HG03108 (cell line): ENCODE results near the gene DDX46.
"Not testable (repeated sequence)": the region's sequence is repeated elsewhere in the genome, so short reads cannot be mapped to it uniquely, and the experiment has no call there.

ENCODE experiments used
- ATAC-seq: cut with Tn5 transposase; IDR thresholded peaks from one replicate; pipeline ENCODE4 v1.9.1; 2021; ENCODE audit warnings: moderate library complexity; ENCODE audit not compliant: unreplicated experiment

DDX46 gene, protein sequence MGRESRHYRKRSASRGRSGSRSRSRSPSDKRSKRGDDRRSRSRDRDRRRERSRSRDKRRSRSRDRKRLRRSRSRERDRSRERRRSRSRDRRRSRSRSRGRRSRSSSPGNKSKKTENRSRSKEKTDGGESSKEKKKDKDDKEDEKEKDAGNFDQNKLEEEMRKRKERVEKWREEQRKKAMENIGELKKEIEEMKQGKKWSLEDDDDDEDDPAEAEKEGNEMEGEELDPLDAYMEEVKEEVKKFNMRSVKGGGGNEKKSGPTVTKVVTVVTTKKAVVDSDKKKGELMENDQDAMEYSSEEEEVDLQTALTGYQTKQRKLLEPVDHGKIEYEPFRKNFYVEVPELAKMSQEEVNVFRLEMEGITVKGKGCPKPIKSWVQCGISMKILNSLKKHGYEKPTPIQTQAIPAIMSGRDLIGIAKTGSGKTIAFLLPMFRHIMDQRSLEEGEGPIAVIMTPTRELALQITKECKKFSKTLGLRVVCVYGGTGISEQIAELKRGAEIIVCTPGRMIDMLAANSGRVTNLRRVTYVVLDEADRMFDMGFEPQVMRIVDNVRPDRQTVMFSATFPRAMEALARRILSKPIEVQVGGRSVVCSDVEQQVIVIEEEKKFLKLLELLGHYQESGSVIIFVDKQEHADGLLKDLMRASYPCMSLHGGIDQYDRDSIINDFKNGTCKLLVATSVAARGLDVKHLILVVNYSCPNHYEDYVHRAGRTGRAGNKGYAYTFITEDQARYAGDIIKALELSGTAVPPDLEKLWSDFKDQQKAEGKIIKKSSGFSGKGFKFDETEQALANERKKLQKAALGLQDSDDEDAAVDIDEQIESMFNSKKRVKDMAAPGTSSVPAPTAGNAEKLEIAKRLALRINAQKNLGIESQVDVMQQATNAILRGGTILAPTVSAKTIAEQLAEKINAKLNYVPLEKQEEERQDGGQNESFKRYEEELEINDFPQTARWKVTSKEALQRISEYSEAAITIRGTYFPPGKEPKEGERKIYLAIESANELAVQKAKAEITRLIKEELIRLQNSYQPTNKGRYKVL

DNA sequence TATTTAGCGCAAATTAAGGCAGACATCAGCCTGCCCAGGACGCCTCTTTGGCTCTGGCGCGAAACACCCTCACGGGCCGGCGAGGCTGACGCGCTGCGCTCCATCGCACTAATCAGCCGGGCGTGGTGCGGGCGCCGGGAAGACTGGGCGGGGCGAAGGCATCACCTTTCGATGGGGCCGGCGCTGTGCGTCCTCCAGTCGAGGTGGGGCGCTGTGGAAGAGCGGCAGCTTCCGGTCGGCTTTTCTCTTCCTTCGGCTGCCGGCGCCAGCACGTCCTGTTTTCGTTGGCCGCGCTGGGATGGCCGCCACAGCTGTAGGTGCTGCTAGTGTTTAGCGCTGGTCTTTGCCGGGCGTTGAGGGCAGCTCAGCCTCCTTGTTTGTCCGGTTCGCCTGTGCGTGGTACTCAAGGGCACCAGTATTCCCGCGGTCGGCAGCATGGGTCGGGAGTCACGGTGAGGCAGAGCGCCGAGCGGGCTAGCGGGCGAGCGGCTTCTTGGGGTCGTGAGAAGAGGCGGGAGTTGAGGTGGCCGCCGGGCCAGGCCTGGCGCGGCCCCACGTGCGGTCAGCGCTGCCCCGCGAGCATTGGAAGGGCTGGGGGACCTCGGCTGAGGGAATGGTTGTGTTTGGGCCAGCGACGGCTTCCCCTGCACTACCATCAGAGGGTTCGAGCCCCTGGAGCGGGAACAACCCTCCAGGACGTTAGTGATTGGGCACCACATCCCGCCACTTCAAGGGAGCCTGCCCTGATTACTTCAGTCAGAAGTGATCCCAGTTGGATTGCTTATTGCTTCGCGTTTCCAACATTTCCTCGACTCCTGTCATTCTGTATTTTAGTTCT, at the start of gene DDX46:
TSS of gene DDX46 (plus strand) at position 276 of the 838 bp plus-strand sequence. CDS start at position 436, 160 bp downstream.
- ATAC-seq: peak; percentile 97

DNA sequence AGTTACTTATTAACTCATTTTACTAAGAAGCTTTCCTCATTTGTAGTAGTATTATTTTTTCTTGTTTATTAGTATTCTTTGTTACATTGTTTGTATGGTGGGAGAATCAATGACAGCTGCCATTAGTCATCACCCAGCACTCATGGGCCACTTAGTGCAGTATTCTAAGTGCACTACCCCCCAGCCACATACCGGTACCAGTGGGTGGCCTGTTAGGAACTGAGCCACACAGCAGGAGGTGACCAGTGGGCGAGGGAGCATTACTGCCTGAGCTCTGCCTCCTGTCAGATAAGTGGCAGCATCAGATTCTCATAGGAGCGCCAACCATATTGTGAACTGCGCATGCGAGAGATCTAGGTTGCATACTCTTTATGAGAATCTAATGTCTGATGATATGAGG, 44.5 kb upstream of the DDX46 start:
- ATAC-seq: no peak

DNA sequence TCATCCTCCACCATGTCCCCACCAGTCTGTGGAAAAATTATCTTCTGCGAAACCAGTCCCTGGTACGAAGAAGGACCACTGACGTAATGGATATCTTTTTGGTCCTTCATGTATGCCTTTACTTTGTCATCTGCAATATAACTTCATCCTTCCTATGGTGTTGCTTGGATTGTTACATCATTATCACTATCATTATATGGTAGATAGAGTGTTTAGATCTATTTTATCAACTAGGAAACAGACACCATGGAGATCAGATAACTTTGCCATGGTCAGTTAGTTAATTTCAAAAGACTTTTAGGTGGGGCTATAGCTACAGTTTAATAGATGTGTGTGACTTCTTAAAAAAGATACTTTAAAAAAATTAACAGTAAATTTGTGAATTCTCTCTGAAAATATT, 44.0 kb upstream of the DDX46 start:
- no peak for ATAC-seq

DNA sequence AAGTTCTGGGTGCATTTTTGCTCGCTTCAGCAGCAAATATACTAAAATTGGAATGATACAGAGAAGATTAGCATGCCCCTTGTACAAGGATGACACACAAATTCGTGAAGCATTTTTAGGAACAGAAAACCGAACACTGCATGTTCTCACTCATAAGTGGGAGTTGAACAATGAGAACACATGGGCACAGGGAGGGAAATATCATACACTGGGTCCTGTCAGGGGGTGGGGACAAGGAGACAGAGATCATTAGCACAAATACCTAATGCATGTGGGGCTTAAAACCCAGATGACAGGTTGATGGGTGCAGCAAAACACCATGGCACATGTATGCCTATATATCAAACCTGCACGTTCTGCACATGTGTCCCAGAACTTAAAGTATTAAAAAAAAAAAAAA, 43.1 kb upstream of the DDX46 start:
- ATAC-seq: not testable (repeated sequence)

DNA sequence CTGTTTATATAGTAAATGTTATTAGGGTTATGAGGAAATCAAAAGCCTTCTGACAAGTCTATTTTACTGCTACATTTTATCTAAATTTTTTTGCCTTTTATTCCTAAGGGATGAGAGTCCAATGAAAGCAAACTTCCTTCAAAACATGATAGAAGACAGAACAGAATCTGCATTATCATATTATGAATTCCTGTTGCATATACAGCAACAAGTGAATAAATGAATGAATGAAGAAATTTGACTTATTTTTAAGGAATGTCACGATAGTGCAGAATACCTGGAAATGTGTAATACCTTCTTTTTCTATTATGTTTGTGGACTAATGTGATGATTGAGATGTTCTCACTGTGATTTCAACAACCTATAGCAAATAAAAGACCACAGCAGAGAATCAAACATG, 33.7 kb upstream of the DDX46 start:
- no peak for ATAC-seq

DNA sequence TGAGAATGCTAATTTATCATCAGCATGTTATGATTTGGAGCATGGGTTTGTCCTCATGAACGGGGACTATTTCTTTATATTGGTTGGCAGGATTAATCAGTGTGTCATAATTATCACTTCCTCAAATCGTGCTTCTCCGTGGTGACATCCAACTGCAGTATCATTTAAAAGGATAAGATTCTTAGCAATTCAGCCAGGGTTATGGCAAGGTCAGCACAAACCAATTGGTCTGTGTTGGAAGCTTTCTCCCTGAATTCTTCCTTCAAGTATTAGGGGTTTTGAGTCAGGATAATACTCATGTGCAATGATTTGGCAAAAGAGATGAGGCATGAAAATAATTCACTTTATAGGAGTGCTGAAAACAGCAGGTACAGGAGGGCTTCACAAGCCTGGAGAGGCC, 25.8 kb upstream of the DDX46 start:
- no peak for ATAC-seq

DNA sequence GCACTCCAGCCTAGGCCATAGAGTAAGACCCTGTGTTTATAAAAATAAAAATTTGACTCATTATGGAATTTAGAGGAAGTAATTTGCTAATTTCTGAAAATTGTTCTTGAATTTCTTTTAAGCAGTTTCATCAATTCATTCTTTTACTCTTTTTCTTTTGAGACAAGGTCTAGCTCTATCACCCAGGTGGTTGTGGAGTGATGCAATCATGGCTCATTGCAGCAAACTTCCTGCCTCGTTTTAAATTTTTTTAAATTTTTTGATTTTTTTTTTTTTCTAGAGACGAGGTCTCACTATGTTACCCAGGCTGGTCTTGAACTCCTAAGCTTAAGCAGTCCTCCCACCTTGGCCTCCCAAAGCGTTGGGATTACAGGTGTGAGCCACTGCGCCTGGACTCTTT, 23.3 kb upstream of the DDX46 start:
- no peak for ATAC-seq

DNA sequence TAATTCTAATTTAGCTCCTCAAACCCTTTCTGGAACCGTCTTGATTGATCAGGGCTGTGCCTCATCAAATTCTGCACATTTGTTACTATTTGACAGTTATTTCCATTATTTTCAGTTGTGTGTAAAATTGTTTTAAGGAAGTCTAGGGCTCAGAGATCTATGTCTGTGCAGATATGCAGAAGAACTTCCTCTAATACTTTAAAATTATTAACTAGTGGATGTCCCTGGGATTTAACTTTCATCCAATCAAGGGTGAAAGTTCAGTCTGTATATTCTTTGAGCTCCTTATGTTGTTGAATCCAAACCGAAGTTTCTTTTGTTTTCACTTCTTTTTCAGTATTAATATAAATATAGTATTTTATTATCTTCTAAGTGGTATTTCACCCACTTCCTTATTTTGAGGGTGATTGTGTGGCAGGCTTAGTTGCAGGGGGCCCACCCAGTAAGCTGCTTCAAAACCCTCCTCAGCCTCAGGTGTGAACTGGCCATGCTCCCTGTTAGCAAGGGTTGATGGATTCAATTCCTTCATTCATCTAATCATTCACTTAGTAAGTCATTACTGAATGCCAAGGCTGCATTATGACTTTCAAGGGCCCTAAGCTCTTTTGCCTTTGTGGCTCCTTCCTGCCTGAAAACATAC, 22.3 kb upstream of the DDX46 start:
- no peak for ATAC-seq

DNA sequence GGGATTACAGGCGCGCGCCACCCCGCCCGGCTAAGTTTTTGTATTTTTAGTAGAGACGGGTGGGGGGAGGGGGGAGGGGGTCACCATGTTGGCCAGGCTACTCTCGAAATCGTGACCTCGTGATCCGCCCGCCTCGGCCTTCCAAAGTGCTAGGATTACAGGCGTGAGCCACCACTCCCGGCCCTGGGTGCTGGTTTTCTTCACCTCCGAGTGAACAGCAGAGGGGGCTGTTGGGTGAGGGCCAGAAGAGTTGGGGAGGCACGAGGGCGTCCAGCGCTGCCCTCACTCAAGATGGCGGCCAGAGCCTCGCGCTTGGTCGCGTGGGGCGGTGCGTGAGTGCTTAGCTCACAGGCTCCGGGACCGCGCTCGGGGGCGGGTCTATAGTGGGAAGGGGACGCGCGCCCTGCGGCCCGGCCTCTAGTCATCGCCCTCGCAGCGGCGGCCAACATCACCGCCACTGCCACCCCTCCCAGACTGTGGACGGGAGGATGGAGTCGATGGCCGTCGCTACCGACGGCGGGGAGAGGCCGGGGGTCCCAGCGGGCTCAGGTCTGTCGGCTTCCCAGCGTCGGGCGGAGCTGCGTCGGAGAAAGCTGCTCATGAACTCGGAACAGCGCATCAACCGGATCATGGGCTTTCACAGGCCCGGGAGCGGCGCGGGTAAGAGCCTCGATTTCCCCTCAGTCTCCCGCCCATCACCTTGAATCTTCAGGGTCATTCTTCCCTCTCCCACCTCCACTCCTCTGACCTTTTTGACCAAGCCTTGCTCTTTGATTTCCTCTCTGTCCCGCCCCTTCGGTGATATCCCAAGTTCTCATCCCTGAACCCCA, 20.2 kb upstream of the DDX46 start, which contains the start of gene CAMLG:
TSS of gene CAMLG (plus strand) at position 416 of the 830 bp plus-strand sequence. CDS start at position 489, 73 bp downstream.
- peak; percentile 97 for ATAC-seq

DNA sequence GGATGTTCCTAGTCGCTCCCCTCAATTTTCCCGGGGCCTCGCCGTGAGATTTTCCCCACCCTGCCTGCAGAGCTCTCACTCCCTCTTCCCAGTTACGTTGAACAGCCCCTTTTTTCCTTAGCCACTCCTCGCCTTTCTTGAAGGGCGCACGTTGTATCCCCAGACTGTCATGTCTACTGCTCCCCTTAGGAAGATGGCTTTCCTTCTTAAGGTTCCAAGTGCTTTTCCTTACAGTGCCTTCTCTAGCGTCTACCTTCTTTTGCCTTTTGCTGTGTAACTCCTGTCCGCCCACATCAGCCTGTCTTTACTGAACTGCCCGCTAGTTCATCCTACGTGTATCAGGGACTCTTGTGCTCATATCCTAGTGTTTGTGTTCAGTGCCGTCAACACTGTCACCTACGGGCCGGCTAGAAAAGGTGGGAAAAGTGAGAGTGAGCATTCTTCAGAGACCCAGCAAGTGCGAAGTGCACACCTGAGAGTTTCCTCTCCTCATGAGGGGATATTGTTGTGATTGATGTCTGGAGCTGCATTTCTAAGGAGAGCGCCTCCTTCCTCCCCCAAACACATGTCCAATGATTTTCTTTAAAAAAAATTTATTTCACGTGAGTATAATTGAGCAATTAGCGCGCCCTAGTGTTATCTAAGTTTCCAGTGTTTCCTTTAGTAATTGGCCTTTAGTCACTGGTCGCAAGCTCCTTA, 19.5 kb upstream of the DDX46 start:
- no peak for ATAC-seq

DNA sequence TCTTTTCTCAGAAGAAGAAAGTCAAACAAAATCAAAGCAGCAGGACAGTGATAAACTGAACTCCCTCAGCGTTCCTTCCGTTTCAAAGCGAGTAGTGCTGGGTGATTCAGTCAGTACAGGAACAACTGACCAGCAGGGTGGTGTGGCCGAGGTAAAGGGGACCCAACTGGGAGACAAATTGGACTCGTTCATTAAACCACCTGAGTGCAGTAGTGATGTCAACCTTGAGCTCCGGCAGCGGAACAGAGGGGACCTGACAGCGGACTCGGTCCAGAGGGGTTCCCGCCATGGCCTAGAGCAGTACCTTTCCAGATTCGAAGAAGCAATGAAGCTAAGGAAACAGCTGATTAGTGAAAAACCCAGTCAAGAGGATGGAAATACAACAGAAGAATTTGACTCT, 17.5 kb upstream of the DDX46 start:
- ATAC-seq: no peak

DNA sequence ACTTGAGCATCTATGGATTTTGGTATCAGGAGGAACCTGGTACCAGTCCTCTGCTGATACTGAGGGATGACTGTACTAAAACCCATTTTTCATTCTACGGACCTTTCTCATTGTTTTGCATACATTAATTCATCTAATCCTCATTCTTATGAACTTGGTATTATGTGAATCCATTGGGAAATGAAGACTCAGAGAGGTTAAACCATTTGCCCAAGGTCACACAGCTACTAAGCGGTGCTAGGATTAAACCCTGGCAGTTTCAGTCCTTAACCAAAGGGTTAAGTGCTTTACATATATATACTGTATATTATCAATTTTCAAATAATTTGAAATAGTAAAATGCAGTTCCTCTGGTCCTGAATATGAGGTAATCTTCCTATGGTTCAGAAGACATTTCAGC, 16.4 kb upstream of the DDX46 start:
- ATAC-seq: no peak

DNA sequence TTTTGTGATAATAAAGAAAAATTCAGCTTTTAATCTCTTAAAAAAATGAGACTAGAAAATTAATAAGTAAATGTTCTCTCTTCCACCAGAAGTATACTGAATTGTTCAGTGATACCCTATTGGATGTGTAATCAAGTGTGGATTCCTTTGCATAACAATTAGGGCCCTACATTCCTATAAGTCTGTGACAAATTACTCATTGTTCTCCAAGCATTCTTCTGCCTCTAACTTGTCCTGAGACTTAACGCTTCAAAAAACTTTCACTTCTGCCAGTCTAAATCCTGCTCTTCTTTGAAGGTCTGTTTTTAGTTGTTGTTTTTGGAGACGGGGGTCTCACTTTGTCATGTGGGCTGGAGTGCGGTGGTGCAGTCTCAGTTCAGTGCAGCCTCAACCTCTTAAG, 9.2 kb upstream of the DDX46 start:
- no peak for ATAC-seq

DNA sequence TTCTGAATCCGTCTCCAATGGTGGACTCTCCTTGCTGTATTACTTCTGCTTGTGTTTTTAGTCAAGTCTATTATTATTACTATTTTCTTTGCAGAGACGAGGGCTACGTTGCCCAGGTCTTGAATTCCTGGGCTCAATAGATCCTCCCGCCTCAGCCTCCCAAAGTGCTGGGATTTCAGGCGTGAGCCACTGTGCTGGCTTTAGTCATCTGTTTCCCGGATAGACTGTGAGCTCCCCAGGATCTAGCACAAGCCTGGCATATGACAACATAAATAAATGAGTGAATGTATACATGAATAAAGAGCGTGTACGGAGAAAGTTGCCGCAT, 439 bp upstream of the DDX46 start:
- peak; percentile 15 for ATAC-seq

DNA sequence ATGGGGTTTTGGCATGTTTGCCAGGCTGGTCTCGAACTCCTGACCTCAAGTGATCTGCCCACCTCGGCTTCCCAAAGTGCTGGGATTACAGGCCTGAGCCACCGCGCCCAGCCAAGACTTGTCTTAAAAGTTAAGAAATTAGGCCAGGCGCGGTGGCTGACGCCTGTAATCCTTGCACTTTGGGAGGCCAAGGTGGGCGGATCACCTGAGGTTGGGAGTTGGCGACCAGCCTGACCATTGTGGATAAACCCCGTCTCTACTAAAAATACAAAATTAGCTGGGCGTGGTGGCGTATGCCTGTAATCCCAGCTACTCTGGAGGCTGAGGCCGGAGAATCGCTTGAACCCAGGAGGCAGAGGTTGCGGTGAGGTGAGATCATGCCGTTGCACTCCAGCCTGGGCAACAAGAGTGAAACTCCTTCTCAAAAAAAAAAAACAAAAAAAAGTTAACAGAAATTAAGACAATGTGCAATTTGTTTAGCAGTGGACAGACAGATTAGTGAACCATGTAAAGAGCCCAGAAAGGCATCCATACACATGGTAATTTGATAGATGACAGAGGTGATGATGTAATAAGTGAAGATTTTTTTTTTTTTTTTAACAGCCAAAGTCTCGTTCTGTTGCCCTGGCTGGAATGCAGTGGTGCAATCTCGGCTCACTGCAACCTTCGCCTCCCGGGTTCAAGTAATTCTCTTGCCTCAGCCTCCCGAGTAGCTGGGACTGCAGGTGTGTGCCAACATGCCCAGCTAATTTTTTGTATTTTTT, 9.1 kb downstream of the DDX46 start:
- ATAC-seq: not testable (repeated sequence)

DNA sequence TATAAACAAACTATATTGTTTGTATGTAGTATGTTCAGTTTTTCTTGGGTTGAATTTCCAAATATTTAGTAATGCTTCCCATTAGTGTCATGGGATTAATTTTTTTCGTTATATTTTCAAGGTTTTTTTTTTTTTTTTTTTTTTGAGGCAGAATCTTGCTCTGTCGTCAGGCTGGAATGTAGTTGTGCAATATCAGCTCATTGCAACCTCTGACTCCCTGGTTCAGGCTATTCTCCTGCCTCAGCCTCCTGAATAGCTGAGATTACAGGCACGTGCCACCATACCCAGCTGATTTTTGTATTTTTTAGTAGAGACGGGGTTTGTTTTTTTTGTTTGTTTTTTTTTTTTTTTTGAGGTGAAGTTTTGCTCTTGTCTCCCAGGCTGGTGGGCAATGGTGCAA, 10.6 kb downstream of the DDX46 start:
- ATAC-seq: no peak

DNA sequence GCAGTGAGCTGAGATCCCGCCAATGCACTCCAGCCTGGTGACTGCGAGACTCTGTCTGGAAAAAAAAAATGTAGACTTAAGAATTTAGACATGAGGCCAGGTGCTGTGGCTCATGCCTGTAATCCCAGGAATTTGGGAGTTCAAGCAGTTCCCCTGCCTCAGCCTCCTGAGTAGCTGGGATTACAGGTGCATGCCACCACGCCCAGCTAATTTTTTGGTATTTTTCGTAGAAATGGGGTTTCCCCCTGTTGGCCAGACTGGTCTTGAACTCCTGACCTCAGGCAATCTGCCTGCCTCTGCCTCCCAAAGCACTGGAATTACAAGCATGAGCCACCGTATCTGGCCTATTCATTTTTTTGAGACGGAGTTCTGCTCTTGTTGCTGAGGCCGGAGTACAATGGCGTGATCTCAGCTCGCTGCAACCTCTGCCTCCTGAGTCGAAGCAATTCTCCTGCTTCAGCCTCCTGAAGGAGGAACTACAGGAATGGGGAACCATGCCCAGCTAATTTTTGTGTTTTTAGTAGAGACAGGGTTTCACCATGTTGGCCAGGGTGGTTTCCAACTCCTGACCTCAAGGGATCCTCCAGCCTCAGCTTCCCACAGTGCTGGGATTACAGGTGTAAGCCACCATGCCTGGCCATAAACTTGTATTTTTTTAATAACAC, 14.0 kb downstream of the DDX46 start:
- ATAC-seq: no peak

DNA sequence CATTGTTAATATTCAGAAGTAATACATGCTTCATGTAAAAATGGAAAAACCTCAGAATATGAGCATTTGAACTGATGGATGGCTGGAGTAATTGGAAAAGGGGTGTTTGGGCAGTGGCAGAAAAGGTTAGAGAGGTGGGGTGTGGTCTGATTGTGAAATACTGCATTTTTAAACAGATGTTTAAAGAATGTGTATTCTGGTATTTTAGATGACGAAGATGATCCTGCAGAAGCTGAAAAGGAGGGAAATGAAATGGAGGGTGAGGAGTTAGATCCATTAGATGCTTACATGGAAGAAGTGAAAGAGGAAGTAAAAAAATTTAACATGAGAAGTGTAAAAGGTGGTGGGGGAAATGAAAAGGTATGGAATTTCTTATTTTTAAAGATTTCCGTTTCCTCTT, 18.8 kb downstream of the DDX46 start:
- no peak for ATAC-seq
